Activated naive CD8-positive, alpha-beta T cell treated with anti-CD3 and anti-CD28 coated beads for 36 hours (primary cell): ENCODE data around the gene RPL36. TPM values are rescaled to one million over a fixed set of nuclear protein-coding genes. Genes with fewer than 3 reads are reported as not detected.

ENCODE experiments used
- DNase-seq: peaks from one replicate; pipeline ENCODE4 v3.0.0; 2021
- H3K27ac Mint-ChIP-seq: one replicate; pipeline ENCODE4 v1.8.0; 2022; ENCODE audit warnings: mild to moderate bottlenecking, moderate library complexity, mixed read lengths
- H3K27me3 Mint-ChIP-seq: one replicate; pipeline ENCODE4 v1.8.0; 2022; ENCODE audit warnings: mild to moderate bottlenecking, mixed read lengths
- H3K36me3 Mint-ChIP-seq: one replicate; pipeline ENCODE4 v1.8.0; 2021; ENCODE audit warnings: mild to moderate bottlenecking, mixed read lengths
- H3K4me1 Mint-ChIP-seq: one replicate; pipeline ENCODE4 v1.8.0; 2021; ENCODE audit warnings: mixed read lengths
- H3K4me3 Mint-ChIP-seq: one replicate; pipeline ENCODE4 v1.8.0; 2022; ENCODE audit warnings: mild to moderate bottlenecking, moderate library complexity, mixed read lengths
- H3K9me3 Mint-ChIP-seq: one replicate; pipeline ENCODE4 v1.8.0; 2022; ENCODE audit warnings: mixed read lengths
- total RNA-seq, 2 experiments: library from RNA; stranded (reverse); gene quantifications; one replicate each; pipeline ENCODE4 v1.2.3, GENCODE V29; 2021

Gene RPL36
- total RNA-seq, 2 experiments from 2014 or later = 1,649 to 1,711 TPM

DNA sequence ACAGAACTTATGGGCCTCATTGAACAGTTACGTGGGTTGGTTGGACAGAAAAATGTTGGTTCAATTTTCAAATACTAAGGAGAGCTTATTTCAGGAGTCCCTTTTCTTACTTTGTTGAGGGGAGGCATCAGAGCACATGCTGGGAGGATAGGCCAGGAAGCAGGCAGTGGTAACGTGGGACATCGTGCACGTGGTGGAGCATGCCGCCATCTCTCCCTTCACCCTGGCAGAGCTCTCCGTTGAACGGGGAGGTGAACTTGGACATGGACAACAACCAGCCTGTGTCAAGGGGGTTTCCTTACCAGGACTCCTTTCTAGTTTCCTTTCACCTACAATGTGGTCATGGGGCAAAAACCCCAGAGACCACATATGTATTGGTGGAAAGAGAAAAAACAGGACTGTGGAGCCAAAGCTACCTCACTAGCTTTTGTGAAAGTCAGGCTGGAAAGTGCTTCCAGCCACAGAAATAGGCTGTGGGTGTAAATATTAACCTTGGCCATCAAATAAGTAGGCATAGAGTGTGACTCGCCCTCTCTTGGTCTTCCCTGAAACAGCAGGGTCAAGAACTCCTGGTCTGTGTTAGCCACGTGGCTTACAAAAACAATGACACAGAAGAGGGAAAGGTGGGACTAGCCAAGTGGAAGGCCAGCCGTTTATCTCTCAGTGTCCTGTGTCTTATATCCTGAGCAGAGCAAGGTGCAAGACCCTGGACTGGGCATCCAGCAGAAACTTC is 24.1 kb upstream of the RPL36 start:
- H3K4me1 Mint-ChIP-seq = peaks cover 12% of the 10 kb centered on the region
- no peaks in the 10 kb centered on the region for H3K9me3 Mint-ChIP-seq
- peak; percentile 34 for DNase-seq
- H3K27ac Mint-ChIP-seq = peak overlapping the region; percentile 83
- H3K4me3 Mint-ChIP-seq = no peak overlapping the region
- H3K36me3 Mint-ChIP-seq = peaks cover 29% of the 10 kb centered on the region
- H3K27me3 Mint-ChIP-seq = no peaks in the 10 kb centered on the region

DNA sequence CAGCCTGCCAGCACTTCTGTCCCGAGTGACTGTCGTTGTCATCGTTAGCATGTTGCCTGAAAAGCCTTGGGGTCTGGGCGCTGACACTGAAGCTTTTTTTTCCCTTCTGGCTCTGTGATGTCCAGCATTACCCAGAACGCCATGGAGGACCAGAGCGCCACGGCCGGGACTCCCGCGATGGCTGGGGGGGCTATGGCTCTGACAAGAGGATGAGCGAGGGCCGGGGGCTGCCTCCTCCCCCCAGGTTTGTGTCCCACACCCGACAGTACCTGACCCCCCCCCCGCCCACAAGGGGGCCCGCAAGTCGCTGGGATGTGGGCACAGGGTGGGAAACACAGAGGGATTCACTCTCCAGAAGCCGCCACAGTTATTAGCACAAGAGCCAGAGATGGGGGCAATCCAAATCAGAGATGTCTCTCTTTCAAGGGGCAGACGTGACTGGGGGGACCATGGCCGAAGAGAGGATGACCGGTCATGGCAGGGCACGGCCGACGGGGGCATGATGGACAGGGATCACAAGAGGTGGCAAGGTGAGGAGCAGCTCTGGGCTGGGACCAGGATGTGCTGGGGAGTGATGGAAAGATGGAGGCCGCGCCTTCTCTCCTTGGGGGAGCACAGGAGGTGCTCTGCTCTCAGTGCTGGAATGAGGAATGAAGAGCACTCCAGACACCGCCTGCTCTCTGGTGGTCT is 23.0 kb upstream of the RPL36 start:
- DNase-seq = no peak
- Mint-ChIP-seq H3K9me3 (no peaks in the 10 kb centered on the region), H3K27me3 (no peaks in the 10 kb centered on the region), H3K27ac (peak overlapping the region; percentile 83), H3K4me1 (peaks cover 12% of the 10 kb centered on the region), H3K36me3 (peaks cover 27% of the 10 kb centered on the region), H3K4me3 (no peak overlapping the region)

DNA sequence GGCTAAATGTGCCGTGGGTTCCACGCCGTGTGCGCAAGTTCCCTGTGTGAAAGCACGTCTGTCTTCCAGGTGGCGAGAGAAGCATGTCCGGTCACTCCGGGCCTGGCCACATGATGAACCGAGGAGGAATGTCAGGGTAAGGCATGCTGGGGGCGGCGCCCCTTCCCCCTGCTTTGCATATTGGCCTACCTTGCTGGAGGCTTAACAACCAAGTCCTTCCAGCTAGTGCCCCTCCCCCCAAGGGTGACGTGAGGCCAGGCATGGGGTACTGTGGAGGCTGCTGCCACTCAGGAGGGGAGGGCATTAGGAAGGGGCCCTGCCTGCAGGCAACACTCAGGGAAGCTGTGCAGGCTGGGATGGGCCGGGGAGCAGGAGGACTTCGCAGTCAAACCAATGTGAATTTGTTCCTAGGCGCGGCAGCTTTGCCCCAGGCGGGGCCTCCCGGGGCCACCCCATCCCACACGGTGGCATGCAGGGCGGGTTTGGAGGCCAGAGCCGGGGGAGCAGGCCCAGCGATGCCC is 22.3 kb upstream of the RPL36 start:
- Mint-ChIP-seq H3K27me3 (no peaks in the 10 kb centered on the region), H3K36me3 (peaks cover 29% of the 10 kb centered on the region)
- DNase-seq = no peak

DNA sequence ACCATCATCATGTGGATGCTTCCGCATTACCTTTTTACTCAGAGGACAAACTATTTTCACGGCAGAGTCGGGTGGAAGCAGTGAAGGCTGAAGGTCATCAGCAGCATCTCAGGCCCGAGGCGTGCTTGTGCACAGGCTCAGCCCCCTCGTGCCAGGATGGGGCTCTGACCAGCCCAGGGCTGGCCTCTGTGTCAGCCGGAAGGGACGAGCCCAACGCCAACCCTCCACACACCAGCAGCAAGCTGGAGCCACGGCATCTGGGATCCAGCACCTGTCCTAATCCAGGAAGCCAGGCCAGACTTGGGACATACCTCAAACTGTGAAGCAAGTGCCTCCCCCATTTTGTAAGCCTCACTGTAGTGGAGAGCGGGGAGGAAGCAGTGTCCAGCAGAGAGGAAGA is 20.9 kb upstream of the RPL36 start:
- DNase-seq = no peak
- Mint-ChIP-seq H3K4me1 (peaks cover 12% of the 10 kb centered on the region), H3K36me3 (peaks cover 29% of the 10 kb centered on the region), H3K27me3 (no peaks in the 10 kb centered on the region), H3K4me3 (no peak overlapping the region), H3K9me3 (no peaks in the 10 kb centered on the region), H3K27ac (no peak overlapping the region)

More for the DNA sequence above, 22.3 kb upstream of the RPL36 start:
- H3K4me3 Mint-ChIP-seq = no peak overlapping the region
- no peaks in the 10 kb centered on the region for H3K9me3 Mint-ChIP-seq
- peak overlapping the region; percentile 36 for H3K27ac Mint-ChIP-seq
- peaks cover 12% of the 10 kb centered on the region for H3K4me1 Mint-ChIP-seq

DNA sequence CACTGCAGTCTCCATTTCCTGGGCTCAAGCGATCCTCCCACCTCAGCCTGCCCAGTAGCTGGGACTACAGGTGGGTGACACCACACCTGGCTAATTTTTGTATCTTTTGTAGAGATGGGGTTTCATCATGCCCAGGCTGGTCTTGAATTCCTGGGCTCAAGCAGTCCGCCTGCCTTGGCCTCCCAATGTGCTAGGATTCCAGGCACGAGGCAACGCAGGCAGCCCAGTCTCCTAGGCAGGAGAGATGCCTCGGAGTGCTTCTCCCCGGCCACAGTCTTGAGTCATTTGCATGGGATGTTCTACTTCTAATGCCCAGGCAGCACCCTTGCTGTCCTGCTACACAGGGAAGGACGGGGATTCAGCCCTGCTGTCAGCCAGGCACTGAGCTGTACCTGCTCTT is 18.5 kb upstream of the RPL36 start:
- Mint-ChIP-seq H3K36me3 (peaks cover 21% of the 10 kb centered on the region), H3K4me1 (no peaks in the 10 kb centered on the region), H3K27me3 (no peaks in the 10 kb centered on the region), H3K4me3 (no peak overlapping the region), H3K27ac (no peak overlapping the region), H3K9me3 (no peaks in the 10 kb centered on the region)
- no peak for DNase-seq

DNA sequence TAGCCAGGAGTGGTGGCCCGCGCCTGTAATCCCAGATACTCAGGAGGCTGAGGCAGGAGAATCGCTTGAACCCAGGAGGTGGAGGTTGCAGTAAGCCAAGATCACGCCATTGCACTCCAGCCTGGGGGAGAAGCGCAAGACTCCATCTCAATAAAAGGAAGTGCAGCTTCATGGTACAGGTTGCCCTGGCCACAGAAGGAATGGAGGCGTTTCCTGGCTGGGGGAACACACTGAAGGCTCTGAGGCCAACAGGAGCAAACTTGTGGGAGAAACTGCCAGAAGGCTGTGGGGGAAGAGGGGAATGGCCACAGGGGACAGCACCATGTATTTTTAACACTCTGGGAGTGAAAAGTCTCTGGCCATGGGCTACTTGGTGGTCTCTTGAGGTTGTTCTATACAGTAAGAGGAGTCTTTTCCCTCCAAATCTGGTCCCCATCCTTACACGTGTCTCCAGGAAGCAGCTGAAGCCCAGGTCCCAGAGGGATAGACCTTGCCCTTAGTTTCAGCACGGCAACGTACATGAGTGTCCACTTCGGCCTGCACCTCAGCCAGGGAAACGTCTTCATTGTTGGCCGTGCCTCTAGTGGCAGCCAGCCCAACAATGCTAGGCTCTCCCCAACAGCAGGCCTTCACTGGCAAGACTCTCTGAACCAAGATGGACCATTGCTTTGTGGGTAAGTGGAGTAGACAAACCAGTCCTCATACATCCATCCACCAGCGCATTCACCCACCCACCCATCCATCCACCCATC is 17.2 kb upstream of the RPL36 start:
- no peak overlapping the region for H3K27ac Mint-ChIP-seq
- no peaks in the 10 kb centered on the region for H3K9me3 Mint-ChIP-seq
- H3K4me3 Mint-ChIP-seq = no peak overlapping the region
- H3K36me3 Mint-ChIP-seq = peaks cover 14% of the 10 kb centered on the region
- DNase-seq = no peak
- H3K4me1 Mint-ChIP-seq = no peaks in the 10 kb centered on the region
- H3K27me3 Mint-ChIP-seq = no peaks in the 10 kb centered on the region

DNA sequence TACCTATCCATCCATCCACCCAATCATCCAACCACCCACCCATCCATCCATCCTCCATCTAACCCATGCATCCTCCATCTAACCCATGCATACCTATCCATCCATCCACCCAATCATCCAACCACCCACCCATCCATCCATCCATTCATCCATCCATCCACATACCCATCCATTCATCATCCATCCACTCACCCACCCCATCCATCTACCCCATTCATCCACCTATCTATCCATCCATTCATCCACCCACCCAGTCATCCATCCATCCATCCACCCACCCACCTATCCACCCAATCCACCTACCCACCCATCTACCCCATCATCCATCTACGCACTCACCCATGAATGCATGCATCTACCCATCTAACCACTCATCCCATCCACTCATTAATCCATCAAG is 16.3 kb upstream of the RPL36 start:
- no peak overlapping the region for H3K27ac Mint-ChIP-seq
- peaks cover 14% of the 10 kb centered on the region for H3K36me3 Mint-ChIP-seq
- no peak for DNase-seq
- no peaks in the 10 kb centered on the region for H3K4me1 Mint-ChIP-seq
- H3K4me3 Mint-ChIP-seq = no peak overlapping the region
- no peaks in the 10 kb centered on the region for H3K9me3 Mint-ChIP-seq
- H3K27me3 Mint-ChIP-seq = no peaks in the 10 kb centered on the region

DNA sequence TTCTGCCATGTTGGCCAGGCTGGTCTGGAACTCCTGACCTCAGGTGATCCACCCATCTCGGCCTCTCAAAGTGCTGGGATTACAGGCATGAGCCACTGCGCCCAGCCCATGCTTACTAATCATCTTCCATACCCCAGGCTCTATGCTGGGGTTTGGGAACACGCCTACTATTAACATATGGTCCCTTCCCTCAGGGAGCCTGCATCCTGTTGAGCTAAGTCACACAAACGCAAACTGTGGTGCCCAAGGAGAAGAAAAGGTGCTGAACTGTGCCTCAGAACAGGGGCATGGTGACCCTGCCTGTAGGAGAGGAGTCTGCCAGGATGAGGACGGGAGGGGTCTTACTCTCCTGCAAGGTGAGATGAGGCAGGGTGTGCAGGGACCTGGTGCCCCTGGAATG is 15.4 kb upstream of the RPL36 start:
- no peak for DNase-seq
- no peak overlapping the region for H3K27ac Mint-ChIP-seq
- H3K36me3 Mint-ChIP-seq = peaks cover 18% of the 10 kb centered on the region

DNA sequence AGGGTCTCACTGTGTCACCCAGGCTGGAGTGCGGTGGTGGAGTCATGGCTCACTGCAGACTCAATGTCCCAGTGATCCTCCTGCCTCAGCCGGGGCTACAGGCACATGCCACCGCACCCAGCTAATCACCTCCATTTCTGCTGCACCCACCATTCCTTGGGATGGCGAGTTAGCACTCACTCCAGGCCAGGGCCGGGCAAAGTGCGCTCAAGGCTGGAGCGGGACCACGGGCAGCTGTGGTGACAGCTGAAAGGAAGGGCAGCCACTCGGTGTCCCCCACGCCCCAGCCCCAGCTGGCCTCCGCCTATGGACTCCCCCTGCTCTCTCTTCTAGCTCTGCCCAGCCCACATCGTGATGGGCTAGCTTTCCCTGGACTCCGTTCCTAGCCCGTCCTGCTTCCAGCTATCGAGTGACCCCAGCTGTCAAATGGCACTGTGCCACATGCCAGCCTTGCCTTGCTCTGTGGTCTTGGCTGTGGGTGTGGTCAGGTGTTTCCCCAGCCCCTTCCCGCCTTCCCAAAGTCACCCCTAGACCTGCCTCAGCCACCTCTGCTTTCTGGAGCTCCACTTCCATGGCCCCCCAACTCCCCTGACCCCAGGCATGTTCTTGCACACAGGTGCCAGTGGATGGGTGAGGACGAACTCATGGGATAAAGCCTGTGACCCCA is 13.9 kb upstream of the RPL36 start:
- Mint-ChIP-seq H3K27me3 (no peaks in the 10 kb centered on the region), H3K4me1 (peaks cover 4% of the 10 kb centered on the region), H3K27ac (peak overlapping the region; percentile 73), H3K36me3 (peaks cover 18% of the 10 kb centered on the region), H3K4me3 (no peak overlapping the region), H3K9me3 (no peaks in the 10 kb centered on the region)
- no peak for DNase-seq

More for the DNA sequence above, 15.4 kb upstream of the RPL36 start:
- Mint-ChIP-seq H3K9me3 (no peaks in the 10 kb centered on the region), H3K4me1 (peaks cover 4% of the 10 kb centered on the region), H3K4me3 (no peak overlapping the region), H3K27me3 (no peaks in the 10 kb centered on the region)

DNA sequence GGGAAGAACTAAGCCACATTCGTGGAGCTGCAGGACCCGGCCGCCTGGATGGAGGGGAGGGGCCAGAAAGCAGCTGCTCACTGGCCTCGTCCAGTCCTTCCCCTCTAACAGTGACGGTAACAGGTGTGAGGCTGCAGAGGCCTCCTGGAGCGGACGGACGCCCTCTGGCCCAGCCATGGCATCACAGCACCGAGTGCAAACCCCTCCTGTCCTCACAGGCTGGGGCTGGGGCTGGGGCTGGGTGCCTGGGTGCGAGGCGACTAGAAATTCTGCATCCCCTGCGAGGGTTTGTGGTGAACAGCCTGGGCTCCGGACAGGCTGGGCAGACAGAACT is 13.4 kb upstream of the RPL36 start:
- peaks cover 8% of the 10 kb centered on the region for H3K4me1 Mint-ChIP-seq
- DNase-seq = no peak
- no peaks in the 10 kb centered on the region for H3K27me3 Mint-ChIP-seq
- H3K4me3 Mint-ChIP-seq = no peak overlapping the region
- peaks cover 18% of the 10 kb centered on the region for H3K36me3 Mint-ChIP-seq
- no peak overlapping the region for H3K27ac Mint-ChIP-seq
- no peaks in the 10 kb centered on the region for H3K9me3 Mint-ChIP-seq

DNA sequence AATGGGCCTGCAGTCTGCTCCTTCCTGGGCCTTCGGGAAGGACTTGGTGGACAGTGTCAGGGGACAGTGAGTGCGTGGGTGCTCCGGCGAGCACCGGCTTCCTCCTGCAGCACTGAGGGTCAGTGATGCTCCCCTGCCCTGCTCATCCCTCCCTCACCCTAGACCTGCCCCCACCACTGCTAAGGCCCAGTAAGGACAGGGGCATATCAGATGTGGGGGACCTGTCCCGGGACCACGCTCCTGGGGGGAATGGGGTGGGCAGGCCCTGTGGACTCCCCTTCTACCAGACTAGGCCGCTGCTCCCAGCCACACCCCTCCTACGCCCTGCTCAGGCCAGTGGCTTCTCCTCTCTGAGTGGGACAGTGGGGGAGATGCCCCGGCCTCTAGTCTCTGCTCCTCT is 13.0 kb upstream of the RPL36 start:
- Mint-ChIP-seq H3K27me3 (no peaks in the 10 kb centered on the region), H3K4me3 (no peak overlapping the region), H3K9me3 (no peaks in the 10 kb centered on the region), H3K27ac (no peak overlapping the region), H3K36me3 (peaks cover 18% of the 10 kb centered on the region), H3K4me1 (peaks cover 11% of the 10 kb centered on the region)
- no peak for DNase-seq

DNA sequence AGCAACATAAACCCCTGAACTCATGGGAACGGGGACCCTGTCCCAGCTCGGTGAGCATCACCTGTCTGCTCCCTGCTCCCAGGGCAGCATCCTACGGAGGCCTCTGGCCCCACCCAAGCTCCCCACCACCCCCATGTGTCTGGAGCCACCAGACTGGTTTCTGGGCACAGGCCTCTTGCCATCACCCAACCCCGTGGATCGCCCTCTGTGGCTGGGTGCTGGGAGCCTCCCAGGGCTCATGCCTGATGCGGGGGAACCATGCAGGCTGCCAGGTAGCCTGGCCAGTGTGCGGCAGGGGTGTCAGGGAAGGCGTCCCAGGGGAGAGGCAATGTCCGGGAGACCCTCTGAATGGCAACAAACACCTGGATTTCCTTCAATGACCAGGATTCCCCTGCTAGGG is 12.5 kb upstream of the RPL36 start:
- Mint-ChIP-seq H3K4me3 (no peak overlapping the region), H3K36me3 (peaks cover 18% of the 10 kb centered on the region), H3K27ac (no peak overlapping the region), H3K27me3 (no peaks in the 10 kb centered on the region), H3K9me3 (no peaks in the 10 kb centered on the region), H3K4me1 (peaks cover 13% of the 10 kb centered on the region)
- no peak for DNase-seq

DNA sequence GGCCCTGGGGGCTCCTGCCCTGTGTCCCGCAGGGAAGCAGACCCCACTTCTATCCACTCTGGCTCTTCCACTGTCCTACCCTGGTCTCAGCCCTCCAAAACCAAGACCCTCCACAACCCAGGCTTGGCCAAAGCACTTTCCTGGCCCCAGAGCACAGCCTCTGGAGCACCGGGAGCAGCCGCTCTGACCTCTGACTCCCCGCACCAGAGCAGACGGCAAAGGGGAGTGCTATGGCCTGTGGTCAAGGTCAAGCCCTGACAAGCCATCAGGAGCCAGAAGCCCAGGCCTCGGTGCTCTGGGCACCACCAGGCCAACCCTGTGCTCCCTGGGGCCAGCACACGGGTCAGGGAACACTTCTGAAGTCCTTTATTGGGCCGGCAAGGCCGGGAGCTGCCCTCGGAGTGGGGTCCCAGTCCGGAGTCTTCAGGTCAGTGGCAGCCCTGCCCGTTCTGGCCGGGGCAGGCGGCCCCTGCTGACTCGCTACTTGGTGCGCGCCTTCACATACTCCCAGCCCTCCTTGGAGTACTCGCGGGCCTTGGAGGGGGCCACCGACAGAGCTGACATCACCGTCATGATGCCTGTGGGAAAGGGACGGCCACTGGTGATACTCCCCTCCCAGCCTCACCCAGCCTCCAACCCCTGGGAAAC is 11.9 kb upstream of the RPL36 start:
- H3K27ac Mint-ChIP-seq = no peak overlapping the region
- no peaks in the 10 kb centered on the region for H3K9me3 Mint-ChIP-seq
- H3K36me3 Mint-ChIP-seq = peaks cover 12% of the 10 kb centered on the region
- H3K4me1 Mint-ChIP-seq = peaks cover 13% of the 10 kb centered on the region
- no peak overlapping the region for H3K4me3 Mint-ChIP-seq
- no peak for DNase-seq
- H3K27me3 Mint-ChIP-seq = no peaks in the 10 kb centered on the region

DNA sequence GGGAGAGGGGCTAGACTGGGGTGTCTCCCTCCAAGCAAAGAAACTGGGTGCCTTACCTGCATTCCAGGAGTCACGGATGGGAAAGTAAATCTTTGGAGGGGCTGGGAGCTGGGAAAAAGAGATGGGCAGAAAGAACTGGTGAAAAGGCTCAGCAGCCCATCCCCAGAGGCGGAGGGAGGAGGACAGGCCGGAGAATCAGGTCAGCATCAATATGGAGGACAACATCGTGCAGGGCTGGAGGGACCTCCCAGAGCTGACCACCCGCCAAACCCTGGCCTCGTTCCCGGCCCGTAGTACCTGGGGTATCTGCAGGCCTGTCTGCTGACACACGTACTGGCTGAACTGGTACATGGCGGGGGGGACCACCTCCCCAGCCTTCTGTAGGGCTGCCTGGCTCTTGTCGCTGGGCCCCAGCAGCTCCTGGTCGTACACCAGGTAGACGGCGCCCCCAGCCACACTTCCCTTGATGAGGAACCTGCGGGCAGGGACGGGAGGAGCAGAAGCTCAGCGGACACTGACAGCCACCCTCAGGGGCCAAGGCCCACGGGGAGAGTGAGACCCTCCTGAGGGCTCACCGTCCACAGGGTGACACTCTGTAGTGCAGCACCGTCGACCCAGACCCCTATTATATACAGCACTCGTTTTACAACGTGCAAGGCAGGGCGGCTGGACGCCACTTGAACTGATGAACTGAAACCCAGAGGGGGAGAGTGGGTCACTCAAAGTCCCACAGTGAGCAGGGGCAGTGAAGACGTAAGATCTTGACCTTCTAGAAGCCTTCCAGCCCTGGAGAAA is 10.6 kb upstream of the RPL36 start:
- DNase-seq = no peak
- Mint-ChIP-seq H3K9me3 (no peaks in the 10 kb centered on the region), H3K4me1 (peaks cover 13% of the 10 kb centered on the region), H3K27ac (peak overlapping the region; percentile 94), H3K36me3 (peaks cover 7% of the 10 kb centered on the region), H3K27me3 (no peaks in the 10 kb centered on the region), H3K4me3 (peak overlapping the region; percentile 98)
